GM04504 (cell line): Measurements from ENCODE around the gene RADIL.

Experiments used
- DNase-seq: peaks from one replicate; pipeline ENCODE4 v3.0.0-alpha.2; 2012; ENCODE audit warnings: low read depth

Gene RADIL

GRCh38 chr7:4851459-4852422 lies 31.8 kb downstream of the RADIL start:
- peak; percentile 9 for DNase-seq

GRCh38 chr7:4850262-4850795 lies 33.2 kb downstream of the RADIL start:
- DNase-seq = no peak

- DNase-seq = peak; percentile 10
These were observed 34.1 kb downstream of the RADIL start for GRCh38 chr7:4849390-4849789.

- DNase-seq = no peak
These were observed 37.8 kb downstream of the RADIL start for GRCh38 chr7:4845740-4846142.

GRCh38 chr7:4842319-4843064 lies 41.0 kb downstream of the RADIL start:
- no peak for DNase-seq

GRCh38 chr7:4841836-4842235 lies 41.7 kb downstream of the RADIL start:
- no peak for DNase-seq

- no peak for DNase-seq
These were observed 42.3 kb downstream of the RADIL start for GRCh38 chr7:4841007-4841784.

- DNase-seq = no peak
These were observed 43.4 kb downstream of the RADIL start for GRCh38 chr7:4840079-4840501.

GRCh38 chr7:4838626-4839334 lies 44.7 kb downstream of the RADIL start:
- DNase-seq = no peak

GRCh38 chr7:4837803-4838625 lies 45.5 kb downstream of the RADIL start:
- DNase-seq = no peak

- DNase-seq = no peak
These were observed 46.3 kb downstream of the RADIL start for GRCh38 chr7:4837041-4837802.

- DNase-seq = no peak
These were observed 47.3 kb downstream of the RADIL start for GRCh38 chr7:4836206-4836661.

- DNase-seq = no peak
These were observed 47.9 kb downstream of the RADIL start for GRCh38 chr7:4835398-4836205.

- no peak for DNase-seq
These were observed 48.7 kb downstream of the RADIL start for GRCh38 chr7:4834601-4835397.

GRCh38 chr7:4833691-4834600 lies 49.6 kb downstream of the RADIL start:
- DNase-seq = no peak

- no peak for DNase-seq
These were observed 50.3 kb downstream of the RADIL start for GRCh38 chr7:4833176-4833575.

GRCh38 chr7:4832711-4833110 lies 50.8 kb downstream of the RADIL start:
- DNase-seq = no peak
